AML-193 (cell line): ENCODE data around the gene SMIM41.
A peak's percentile ranks its signal among the peaks of the same experiment; 100 is the strongest.

Experiments
- DNase-seq, 2 experiments: peaks; one replicate each; lab custom pipeline; 2025; lab: John Stamatoyannopoulos, UW

SMIM41 gene

DNA sequence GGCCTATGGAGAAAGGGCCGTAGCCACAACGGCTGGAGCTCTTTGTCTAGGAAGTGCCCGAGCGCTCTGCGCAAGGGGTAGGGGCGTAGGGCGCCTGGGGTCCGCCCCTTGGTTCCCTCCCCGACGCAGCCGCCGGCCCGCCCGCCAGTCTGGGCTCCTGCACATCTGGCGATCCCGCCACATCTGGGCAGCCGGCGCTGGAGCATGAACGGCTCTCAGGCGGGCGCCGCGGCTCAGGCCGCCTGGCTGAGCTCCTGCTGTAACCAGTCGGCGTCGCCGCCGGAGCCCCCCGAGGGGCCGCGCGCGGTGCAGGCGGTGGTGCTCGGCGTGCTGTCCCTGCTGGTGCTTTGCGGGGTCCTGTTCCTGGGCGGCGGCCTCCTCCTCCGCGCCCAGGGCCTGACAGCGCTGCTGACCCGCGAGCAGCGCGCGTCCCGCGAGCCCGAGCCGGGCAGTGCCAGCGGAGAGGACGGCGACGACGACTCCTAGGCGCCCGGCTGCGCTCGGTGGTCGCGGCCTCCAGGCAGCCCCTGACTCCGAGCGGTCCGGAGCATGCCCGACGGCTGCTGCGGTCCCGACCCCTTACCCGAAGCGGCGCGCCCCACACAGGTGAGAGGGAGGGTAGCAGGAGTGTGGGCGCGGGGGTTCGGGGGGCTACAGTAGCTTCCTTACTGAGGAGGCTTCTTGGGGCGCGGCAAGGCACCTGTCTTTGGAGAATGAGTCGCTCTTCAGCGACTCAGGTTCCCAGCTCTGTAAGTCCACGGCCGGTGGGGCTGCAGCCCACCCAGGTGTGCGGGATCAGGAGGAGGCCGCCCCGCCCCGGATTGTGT is at the start of gene SMIM41:
TSS of gene SMIM41 (plus strand) at position 129 of the 827 bp plus-strand sequence. CDS start at position 205, 76 bp downstream.
- DNase-seq, result no peak

DNA sequence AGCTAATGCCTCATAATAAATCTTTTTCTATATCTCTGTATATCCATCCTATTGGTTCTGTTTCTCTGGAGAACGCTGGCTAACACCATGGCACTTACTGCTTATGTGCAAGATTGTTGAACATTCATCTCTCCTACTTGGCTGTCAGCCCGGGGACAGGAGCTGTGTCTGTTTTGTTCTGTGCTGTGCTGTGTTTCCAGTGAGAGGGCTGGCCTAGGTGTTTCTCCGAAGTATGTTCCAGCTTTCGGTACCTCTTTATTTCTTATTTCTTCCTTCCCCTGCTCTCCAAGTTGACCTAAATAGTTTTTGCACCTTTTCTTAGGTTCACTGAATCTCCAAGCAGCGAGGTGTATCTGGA is 47.1 kb upstream of the SMIM41 start:
- no peak for DNase-seq

DNA sequence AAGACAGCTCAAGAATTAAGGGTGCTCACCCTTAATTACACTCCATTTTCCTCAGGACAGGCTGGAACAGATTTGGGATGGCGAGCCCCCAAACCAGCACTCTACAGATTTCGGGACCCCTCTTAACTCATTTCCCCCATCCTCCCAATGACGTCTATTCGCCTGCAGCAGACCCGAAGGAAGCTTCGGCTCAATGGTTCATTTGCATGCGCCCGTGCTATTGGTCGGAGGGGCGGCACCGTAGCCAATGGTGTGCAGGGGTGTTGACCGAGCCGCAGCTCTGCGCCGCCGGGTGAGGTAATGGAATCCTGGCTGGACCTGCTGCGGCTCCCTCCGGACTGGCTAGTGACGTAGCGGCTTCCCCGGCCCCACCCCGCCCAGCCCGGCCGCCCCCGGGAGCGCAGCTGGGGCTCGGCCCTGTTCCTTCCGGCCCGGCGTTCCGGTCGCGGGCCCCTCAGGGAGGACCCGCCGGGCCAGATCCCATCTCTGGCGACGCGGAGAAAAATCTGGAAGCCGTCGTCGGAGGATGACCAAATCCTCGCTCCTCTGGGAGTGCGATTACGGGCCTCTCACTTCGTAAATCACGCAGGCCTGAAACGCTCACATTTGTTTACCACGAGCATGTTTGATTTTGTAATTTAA is 46.6 kb upstream of the SMIM41 start:
- DNase-seq, result peak; percentile 85 to 91

DNA sequence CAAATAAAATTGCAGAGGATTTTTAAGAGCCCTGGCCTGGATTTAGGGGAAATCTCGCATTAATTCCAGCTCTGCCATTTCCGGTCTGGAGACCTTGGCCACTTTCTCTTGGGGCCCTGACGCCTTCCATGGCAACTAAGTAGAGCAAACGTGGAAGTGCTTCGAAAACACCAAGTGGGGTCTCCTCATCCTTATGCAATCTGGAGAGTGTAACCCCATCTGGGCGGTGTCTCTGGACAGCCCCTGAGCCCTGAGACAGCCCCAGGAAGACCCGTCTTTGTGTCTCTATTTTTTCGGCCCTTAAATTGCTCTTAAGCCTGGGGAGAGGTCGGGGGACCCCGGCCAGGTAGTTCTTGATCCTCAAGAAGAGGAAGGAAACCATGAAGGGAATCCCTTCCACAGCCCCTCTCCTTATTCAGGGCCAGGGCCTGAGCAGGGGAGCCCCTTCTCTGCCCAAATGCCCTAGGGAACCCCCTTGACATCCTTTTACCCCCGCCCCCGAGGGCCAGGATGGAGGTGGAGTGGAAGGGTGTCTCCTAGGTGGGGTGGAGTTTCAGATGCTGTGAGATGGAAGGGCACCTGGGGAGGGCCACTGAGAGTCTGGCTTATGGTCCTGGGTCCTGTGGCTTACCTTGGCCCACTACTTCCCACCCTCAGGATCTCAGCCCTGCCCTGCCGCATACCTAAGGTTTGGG is 45.9 kb upstream of the SMIM41 start:
- no peak for DNase-seq

DNA sequence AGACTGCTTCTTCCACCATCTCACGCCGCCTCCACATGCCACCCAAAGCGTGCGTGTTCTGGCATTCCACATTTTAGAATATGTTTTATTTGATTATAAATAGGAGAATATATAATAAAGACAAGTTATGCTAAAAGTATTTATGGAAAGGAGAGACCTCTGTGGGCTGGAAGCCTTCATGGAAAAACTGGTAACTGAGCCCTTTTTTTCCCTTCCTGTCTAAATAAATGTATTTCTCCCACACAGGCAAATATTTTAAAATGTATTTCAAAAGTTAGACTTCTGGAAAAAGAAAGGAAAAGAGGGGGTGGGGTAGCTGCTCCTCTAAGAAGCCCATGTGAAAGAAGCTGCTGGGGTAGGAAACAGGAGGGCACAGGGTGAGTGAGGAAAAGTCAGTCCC is 44.3 kb upstream of the SMIM41 start:
- no peak for DNase-seq

DNA sequence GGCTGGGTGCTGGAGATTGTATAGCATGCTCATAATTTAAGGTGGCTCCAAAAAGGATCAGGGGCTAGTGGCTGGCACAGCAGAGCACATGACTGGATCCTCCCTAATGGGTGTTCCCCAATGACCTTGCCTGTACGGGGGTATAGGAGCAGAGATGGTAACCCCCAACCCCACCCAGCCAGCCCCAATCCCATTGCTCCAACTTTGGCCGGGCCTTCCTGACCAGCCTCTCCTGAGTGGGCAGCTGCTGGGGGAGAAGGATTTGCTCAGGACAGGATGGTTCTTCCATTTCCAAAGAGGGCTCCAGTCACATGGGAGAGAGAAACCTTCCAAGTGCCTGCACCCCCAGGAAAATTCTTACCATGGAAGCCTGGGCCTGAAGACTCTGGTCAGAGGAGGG is 43.6 kb upstream of the SMIM41 start:
- no peak for DNase-seq

DNA sequence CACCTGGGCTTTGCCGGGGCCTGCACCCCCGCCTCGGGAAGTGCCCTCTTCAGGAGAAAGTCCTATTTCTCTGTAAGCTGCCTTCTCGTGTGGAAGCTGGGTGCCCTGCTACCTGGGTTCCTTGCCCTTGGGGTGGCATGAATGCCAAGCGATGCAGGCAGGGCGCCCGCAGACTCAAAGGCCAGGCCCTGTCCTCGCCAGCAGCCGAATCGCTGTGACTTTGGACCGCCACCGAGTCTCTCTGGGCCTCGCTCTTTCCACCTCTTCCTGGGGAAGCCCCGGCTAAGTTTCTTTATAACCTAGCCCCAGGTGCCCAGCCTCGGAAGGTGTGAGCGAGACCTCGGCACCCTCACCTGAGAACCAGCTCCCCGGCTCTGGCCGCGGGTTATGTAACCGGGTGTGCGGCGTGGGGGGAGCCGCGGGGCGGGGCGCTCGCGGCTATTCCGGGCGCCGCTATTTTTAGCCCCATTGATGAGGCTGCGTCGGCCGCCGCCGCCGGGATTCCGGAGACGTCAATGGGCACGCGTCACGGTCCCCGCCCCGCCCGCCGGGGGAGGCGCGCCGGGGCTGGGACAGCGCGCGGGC is 42.8 kb upstream of the SMIM41 start:
- peak in 1 of 2 experiments; percentile 11 for DNase-seq

DNA sequence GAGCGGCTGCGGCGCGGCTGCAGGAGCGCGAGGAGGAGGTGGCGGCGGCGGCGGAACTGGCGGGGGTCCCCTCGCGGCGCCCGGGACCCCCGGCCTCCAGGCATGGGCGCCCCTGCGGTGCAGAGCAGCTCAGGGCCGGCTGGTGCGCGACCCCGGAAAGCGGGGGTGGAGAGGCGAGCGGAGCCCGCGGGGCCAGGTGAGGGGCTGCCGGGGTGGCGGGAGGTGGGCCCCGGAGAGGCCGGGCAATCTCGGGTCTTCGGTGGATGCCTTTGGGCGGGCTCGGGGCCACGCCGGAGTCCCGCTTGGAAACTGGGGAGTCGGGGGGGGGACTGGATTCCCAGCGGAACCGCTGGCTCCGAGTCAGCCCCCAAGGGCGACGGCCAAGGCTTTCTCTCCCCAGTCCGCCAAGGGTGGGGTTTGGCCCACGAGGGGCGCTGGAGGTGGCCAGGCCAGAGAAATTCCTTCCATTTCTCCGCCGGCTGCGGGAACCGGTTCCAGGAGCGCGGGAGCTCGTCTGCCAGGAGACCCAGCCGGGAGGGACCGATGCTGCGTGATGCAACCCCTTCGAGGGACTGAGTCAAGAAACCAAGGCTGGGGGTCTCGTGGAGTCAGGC is 42.1 kb upstream of the SMIM41 start:
- no peak for DNase-seq

DNA sequence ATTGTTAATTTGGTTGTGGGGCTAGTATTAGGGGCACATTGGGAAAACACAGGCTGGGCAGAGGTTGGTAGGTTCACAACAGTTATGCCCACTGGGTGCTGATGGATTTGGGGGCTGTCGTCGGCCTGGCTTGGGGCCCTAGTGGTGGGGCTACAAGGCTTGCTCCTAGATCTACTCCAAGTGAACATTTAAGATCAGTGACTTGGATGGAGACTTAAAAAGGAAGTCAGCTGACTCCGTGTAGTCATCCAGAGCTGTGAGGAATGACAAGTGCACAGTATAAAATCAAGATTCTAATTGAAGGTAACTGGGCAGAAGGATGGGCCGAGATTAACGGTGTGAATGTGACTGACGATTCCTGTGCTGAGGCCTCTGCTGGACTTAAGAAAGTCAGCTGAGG is 41.1 kb upstream of the SMIM41 start:
- DNase-seq, result no peak

DNA sequence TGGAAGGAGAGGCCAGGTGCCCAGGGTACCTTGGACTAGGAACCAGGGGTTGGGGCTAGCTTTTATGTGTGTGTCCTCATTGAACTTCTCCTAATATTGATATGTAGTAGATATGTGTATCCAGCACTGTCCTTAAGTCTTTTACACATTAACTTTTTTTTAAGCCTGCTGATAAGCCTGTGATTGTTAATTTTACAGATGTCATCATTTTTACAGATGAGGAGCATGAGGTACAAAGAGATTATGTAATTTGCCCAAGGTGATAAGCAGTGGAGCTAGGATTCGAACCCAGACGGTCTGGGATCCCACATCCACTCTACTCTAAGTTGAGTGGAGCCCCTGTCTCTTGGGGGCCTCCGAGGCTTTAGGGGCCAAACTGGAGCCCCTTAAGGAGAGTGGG is 38.5 kb upstream of the SMIM41 start:
- DNase-seq, result no peak

DNA sequence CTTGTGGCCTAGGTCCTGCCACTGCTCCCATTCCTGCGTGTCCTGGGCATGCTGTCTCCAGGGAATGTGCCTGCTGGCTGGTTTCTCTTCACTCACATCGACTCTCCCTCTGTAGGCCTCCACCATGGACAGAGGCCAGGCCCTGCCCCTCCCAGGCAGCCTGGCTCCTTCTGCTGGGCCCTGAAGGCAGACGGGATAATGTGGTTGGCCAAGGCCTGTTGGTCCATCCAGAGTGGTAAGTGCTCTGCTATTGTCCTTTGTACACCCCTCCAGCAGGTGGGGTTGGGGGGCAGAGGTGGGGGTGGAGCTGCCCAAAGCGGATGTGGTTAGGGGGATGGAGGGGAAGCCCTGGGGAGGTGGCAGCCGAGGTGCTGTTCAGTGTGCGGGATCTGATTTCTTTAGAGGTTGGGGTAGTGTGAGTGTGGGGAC is 37.8 kb upstream of the SMIM41 start:
- DNase-seq, result no peak

DNA sequence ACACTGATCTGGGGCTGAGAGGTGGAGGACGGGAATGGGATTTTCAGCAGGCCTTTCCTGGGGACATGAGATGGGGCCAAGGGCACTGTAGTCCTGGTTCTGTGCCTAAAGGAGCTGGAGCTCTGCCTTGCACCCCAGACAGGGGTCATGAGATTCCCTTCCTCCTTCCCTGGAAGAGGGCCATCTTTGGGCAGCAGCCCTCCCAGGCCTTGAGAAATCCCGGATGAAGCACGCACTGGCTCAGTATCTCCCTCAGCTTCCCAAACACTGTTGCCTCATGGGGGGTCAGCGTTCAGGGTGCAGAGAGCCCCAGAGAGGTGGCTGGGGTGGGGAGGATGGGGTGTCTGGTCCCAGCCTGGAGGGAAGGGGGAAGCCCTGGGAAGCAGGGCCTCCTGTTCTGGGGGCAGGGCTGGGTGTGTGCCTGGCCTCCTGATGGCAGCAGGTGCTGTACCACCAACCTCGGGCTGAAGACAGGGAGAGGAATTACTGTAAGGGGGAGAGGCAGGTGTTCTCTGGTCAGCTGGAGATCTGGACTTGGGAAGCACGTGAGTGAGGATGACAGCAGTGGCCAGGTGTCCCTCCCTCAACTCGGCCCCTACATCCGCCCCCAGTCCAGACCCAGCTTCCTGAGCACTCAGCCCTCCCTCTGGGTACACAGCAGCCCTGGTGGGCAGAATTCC is 36.7 kb upstream of the SMIM41 start:
- no peak for DNase-seq

DNA sequence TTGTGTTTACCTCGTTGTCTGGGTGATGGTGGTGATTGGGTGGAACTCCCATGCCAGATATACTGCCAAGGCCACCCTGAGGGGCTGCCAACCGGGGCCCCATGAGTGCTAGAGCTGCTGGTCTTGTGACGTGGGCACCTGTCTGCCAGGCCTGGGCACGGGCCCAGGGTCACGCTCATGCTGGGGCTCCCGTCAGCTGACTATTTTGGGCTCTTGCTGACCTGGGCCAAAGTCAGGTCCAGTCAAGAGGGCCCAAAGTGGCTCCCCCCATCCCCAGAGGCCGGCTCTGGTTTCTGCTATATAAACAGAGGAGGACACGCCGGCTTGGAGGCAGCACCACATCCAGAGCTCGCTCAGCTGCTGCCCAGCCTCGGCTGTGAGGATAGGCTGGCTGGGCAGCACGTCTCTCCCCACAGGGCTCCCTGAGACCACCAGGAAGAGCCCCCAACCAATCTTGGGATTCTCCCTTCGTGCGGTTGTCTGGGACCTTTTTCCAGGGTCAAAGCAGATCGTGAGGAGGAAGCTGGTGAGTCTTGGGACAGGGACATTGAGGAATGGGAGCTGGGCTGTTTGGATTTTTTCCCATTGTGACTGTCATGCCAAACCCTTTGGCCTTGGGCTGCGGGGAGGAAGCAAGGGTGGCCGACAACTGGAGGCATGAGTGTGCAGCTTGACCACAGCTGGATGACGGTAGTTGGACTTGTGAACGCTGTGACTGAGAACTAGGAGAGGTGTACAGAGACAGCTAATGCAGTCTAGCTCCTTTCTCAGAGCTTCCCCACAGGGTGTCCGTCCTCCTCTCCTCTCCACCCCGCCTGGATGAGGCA is 35.9 kb upstream of the SMIM41 start:
- no peak for DNase-seq

DNA sequence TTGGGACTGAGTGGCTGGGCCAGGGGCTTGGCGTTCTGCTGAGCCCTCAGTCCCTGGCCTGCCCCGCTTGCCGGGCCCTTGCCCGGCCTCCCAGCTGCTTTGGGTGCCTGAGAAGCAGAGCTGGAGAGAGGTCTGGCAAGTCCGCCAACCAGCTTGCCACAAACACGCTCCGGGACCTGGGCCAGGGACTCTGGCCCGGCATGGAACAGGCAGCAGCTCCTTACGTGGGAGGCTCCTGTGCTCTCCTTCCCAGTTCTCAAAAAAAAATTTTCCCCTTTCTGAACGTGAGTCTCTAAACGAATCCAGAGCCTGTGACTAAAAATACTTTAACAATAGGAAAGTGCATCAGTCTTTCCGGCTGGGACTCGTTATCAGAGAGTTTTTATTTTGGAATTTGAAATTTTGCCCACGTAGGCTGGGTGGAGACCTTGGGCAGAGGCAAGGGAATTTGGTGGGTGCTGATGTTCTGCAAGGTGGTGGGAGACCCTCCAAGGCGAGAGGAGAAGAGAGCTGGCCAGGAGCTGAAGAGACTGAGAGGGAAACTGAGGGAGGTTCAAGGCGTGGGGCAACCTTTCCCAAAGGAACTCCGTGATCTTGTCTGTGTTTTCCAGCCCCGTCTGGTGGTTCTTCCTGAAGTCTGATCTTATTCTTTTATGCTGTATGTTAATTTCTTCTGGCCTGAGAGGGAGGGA is 35.1 kb upstream of the SMIM41 start:
- no peak for DNase-seq

DNA sequence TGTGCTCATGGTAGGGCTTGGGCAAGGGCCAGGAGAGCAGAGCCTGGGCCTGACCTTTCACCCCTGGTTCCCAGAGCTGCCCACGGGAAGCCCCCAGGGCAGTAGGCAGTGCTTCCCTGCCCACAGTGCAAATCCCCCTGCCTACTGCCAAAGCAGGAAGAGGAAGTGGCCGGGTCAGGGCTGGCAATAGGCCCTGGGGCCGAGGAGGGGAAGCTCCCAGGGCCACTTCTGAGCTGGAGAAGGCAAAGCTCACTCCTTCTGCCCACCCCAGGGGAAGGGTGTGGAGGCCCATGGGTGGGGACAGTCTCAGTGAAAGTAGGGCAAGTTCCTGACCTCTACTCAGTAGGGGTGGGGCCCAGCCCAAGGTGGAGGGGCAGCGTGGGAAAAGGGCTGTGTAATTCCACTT is 33.7 kb upstream of the SMIM41 start:
- peak; percentile 67 to 69 for DNase-seq

DNA sequence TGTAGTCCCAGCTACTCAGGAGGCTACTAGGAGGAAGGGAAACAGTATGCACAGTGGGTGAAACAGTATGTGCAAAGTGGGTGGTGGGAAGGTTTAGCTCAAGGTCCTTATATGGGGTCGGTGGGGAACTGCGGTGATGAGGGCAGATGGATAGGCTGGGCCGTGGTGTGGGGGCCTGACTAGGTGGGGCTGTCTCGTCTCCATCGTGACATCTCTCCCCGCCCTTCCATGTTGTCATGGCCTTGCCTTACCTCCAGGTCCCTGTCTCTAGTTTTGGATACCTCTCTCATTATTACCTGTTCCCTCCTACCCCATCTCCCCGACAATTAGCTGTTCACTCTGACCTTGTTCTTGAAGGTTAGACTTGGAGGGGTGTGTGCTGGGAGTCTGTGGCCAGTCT is 32.6 kb upstream of the SMIM41 start:
- DNase-seq, result no peak

DNA sequence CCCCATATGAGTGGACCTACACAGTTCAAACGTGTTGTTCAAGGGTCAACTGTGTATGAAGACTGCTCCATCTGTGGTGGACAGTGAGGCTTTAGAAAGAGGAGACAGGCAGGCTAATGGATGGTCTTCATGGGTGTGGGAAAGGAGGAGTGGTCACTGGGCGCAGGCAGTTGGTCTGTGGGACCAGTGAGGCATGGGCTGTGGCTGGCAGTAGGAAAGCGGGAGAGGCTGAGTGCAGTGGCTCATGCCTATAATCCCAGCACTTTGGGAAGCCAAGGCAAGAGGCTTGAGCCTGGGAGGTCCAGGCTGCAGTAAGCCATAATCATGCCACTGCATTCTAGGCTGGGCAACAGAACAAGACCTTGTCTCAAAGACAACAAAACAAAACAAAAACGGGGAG is 30.2 kb upstream of the SMIM41 start:
- DNase-seq, result no peak

DNA sequence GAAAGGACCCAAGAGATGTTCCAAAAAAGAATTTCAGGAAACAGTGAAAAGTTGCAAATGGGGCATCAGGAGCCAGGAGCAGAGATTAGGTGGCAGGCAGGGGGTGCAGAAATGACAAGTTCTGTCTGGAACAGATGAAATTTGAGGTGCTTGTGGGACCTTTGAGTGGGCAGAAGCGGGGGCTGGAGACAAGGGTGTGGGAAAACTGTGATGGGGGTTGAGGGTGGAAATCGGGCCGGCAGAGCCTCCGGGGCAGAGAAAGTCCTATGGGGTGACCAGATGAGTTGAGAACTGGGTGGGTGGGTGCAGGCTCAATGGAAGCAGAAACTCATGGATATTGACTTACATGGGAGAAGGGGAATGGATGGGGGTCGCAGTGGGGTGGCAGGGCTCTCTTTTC is 29.8 kb upstream of the SMIM41 start:
- DNase-seq, result no peak

DNA sequence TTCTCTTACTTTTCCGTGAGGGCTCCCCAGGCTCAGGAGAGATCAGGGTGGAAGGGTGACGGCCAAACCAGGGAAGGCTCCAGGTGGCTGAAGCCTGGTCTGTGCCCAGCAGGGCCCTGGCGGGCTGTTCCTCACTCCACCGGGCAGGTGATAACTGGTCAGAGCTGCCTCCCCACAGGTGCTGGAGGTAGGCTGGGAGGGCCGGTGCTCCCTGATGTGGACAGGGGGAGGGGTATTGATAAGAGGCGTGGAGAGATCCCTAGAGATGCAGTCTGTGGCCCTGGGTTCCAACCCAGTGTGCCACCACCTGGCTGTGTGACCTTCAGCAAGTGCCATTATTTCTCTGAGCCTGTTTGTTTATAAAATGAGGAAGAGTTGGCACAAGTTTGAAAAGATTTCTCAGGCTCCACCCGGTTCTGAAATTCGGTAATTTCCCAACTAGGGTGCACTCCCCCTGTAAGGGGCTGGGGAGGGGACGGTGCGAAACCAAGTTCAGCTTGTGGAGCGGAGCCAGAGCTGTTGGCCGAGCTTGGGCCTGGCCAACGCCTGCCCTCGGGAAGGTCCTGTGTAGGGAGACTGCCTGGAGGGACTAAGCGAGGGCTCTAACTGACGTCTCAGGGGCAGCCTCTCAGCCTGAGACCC is 29.3 kb upstream of the SMIM41 start:
- DNase-seq, result peak in 1 of 2 experiments; percentile 12
